Measurements from ENCODE around the gene GUCD1. TPM values are rescaled to one million over a fixed set of nuclear protein-coding genes. Genes with fewer than 3 reads are reported as not detected.

The GUCD1 gene
- total RNA-seq, 1 donor from 2014 or later, result 171 TPM

- no peak for DNase-seq (ENCODE audit: low read depth in 2 of 2)
Observed at GRCh38 chr22:24503843-24504338, 51.0 kb downstream of the GUCD1 start.

DNA sequence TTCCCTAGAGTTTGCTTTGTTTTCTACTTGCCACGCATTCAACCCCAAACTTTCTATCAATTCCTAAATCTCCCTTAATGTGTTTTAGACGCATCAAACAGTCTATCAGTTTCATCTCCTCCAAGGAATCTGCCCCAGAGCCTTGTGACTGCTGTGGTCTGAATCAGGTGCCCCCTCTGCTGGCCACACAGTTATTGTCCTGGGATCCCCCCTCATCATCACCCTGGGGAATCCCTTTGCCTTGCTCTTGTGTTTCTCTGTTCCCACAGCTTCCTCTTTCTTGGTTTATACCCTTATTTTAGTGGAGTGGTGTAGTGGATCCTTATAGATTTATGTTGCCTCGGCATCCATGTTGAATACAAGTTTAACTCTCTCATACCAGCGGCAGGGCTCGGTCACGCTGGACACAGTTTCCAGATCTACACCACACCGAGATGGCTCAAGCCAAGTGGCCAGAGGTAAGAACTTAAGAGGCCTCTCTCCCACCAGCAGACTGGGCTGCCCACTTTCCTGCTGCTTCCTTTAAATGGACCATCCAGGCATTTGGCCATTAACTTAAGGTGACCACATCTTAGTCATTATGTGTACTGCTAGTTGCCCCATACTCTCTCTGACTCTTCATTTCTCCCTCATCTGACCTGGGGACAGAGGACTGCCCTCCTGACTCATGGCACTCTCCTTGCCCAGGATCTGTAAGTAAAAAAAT, 51.6 kb downstream of the GUCD1 start:
- DNase-seq (ENCODE audit: low read depth in 2 of 2), result peak; percentile 54 to 73

DNA sequence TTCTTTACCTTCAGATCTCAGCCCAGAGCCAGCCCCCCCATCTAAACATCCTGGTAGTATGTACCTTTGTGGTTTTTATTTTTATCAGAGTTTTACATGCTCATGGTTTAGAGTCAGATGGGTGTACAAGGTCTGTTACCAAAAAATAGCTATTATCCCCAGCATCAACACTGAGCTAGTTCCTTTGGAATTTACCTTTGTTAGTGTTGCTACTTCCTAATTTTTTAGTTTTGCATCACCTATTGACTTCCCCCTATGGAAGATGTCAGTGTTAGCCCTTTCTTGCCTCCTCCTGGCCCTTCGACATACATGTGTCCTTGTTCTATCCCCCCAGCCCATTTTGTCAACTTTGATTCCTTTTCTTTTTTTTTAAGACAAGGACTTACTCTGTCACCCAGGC, 52.4 kb downstream of the GUCD1 start:
- DNase-seq (ENCODE audit: low read depth in 2 of 2), result no peak

DNA sequence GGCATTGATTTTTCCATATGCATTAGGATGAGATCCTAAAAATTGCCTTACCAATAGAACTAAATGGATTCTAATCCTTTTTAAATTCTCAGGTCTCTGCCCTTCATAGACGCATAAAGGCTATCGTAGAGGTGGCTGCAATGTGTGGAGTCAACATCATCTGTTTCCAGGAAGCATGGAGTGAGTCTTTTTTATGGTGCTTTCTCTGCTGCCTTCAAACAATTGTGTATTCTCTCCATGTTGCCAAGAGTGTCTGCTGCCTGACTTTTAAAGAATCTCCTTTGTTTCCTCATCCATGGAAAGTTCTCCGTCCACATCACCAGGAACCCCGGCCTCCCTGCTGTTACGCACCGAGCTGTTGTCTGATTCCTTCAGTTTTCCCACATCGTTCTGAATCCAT, 52.9 kb downstream of the GUCD1 start:
- DNase-seq (ENCODE audit: low read depth in 2 of 2), result no peak

GRCh38 chr22:24501301-24502005, 53.5 kb downstream of the GUCD1 start:
- no peak for DNase-seq (ENCODE audit: low read depth in 2 of 2)

DNA sequence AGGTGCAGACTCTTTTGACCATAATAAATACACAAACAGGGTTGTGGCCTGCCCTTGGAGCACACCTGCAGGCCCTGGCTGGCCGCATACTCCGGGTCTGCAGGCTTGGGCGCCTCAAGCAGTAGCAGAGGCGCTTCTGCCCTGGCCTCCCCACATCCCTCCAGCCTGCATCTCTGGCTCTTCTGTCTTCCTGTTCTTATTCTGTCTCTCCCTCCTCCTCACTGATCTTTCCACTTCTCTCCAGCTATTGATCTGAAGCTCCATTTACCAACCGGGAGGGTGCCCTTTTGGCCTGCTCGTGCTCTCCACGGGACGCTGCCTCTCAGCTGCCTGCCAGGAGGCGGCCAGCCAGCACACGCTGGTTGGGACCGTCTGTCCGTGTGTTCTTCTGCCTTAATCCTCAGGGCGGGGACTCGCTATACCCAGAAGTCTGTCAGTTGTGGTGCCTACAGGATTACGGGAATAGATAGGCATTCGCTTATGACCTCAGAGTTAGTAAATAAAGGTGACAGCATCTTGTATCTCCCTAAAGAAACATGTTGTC, 54.6 kb downstream of the GUCD1 start:
- no peak for DNase-seq (ENCODE audit: low read depth in 2 of 2)

DNA sequence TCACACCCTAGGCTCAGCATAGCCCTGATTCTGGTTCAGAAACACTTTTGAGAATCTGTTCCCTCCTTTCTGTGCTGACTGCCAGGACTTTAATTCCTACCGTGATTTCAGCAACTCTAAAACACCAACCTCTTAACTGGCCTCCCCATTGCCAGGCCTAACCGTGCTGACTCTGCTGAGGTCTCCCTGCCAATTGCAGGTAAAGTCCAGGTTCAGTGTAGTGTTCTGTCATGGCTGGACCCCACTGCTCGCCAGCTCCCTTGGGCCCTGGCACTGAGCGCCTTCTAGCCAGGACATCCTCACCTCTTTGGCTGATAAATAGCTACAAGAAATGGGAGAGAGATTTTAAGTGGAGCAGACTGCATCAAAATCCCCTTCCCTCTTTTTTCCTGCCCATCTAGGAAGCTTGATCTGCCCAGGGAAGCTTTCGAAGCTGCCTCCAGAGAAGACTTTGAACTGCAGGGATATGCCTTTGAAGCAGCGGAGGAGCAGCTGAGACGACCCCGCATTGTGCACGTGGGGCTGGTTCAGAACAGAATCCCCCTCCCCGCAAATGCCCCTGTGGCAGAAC, 55.1 kb downstream of the GUCD1 start:
- no peak for DNase-seq (ENCODE audit: low read depth in 2 of 2)

DNA sequence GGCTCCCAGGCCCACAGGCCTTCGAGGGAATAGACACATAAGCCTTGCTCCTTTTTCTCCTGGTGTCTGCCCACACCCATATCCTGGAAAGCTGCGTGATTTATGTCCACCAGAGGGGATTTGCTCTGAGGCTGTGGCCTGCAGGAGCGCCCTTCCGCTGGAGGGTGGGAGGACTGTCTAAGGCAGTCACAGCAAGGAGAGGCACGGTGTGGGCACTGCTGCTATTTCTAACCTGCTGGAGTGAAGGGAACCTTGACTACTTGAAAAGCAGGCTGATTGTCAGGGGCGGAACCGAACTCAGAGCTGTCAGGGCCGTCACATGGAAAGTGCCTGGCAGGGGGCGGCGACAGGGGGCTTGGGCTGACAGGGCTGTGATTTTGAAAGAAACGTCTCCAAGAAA, 56.1 kb downstream of the GUCD1 start:
- no peak for DNase-seq (ENCODE audit: low read depth in 2 of 2)

- no peak for DNase-seq (ENCODE audit: low read depth in 2 of 2)
Observed at GRCh38 chr22:24497841-24498258, 57.1 kb downstream of the GUCD1 start.

DNA sequence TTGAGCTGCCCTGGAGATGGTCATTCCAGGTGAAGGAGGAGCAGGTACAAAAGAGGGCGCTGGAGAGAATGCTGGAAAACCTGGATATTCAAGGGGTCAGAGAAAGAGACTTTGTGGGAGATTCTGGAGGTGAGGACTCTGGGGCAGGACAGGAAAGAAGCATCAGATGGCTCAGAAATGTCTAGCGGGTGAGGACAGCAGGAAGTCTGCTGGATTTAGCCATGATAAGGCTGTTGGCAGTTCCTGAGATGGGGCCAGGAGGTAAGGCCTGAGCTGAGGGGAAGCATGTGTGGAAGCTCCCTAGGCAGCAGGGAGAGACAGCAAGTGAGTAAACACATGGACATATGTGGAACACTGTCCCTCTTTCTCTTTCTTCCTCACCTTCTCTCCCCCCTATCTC, 58.3 kb downstream of the GUCD1 start:
- no peak for DNase-seq (ENCODE audit: low read depth in 2 of 2)

- DNase-seq (ENCODE audit: low read depth in 2 of 2), result no peak
Observed at GRCh38 chr22:24496234-24496633, 58.7 kb downstream of the GUCD1 start.

DNA sequence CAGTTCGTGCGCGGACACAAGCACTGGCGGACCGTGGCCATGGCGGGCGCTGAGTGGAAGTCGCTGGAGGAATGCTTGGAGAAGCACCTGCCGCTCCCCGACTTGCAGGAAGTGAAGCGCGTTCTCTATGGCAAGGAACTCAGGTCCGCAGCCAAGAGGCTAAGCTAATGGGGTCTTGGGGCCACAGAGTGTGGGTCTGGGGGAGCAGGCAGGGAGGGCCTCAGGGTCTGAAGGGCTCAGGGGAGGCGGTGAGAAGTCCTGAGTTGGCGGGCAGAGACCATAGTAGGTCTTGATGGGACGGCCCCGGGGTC, 59.6 kb downstream of the GUCD1 start:
- DNase-seq (ENCODE audit: low read depth in 2 of 2), result no peak

DNA sequence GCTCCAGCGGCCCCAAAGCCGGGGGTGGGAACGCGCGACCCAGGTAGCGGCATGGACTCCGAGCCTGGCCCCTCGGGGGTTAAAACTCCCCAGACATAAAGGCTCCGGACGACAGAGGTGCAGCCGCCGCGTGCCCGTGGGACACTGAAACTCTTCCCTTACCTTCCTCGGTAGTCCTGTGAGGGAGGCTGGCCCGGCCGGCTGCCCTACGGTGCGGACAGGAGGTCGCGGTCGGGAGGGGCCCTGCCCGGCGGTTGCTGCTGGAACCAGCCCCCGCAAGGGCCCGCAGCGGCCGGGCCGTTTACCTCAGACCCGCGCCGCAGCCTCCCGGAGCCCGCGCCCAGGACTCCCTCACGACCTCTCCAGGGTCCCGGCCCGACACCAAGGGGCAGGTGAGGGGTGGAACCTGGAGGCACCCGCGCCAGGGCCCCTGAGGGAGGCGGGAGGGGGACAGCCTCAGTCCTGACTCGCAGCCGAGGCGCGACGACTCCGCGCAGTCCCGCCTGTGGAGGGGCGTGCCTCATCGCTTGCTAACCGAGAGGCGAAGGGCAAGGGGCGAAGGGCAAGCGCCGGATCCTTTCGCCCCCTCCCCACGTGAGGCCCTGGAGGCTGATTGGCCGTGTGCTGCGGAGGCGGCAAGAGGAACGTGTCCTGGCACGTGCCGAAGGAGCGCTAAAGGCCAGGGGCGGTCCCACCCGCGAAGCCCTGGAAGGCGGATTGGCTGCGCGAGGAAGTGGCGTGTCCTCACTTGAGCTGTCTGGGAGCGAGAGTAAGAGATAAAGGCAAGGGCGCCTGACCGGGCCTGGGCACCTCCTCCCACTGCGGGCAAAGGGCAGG, 60.2 kb downstream of the GUCD1 start, which contains the start of gene UPB1:
TSS of gene UPB1 (plus strand) at position 805 of the 837 bp plus-strand sequence. CDS start 72 bp downstream, outside the sequence.
- DNase-seq (ENCODE audit: low read depth in 2 of 2), result no peak

GRCh38 chr22:24494167-24494527, 60.8 kb downstream of the GUCD1 start:
- DNase-seq (ENCODE audit: low read depth in 2 of 2), result no peak

- no peak for DNase-seq (ENCODE audit: low read depth in 2 of 2)
Observed at GRCh38 chr22:24492391-24492790, 62.5 kb downstream of the GUCD1 start.

Other genes with a start within 250 kb of the GUCD1 start
- 3.8 and 7.0 TPM in 2 replicates for gene ADORA2A, start 127.5 kb downstream of the GUCD1 start, total RNA-seq
- under 0.01 TPM in 1 of 2 replicates, not detected in the other for gene UPB1, start 59.8 kb downstream of the GUCD1 start, total RNA-seq
- 158 and 165 TPM in 2 replicates for gene SNRPD3, start 861 bp upstream of the GUCD1 start, total RNA-seq
- 2.6 TPM in 2 replicates for gene LRRC75B, start 37.9 kb upstream of the GUCD1 start, total RNA-seq
- gene GGT1, start 48.1 kb upstream of the GUCD1 start, total RNA-seq, result 4.8 and 6.1 TPM in 2 replicates
- gene PIWIL3, start 219.6 kb upstream of the GUCD1 start, total RNA-seq, result not detected in 2 replicates

All from lung microvascular endothelial cell (primary cell).